GM23338 (cell line): ENCODE measurements around the gene ZNF674. TPM values are rescaled to one million over a fixed set of nuclear protein-coding genes. Genes with fewer than 3 reads are reported as not detected.

Source experiments
- ATAC-seq: fragments of 200-7000 bp; cut with Tn5 transposase; 3 replicates; pipeline ENCODE4 v1.9.1; 2020
- DNase-seq: peaks from one replicate; pipeline ENCODE4 v3.0.0-alpha.2; 2015; ENCODE audit warnings: low spot score
- H2AFZ ChIP-seq: fragments of 200-600 bp; sonication (generic); 2 replicates; pipeline ENCODE4 v1.8.0; 2016; ENCODE audit warnings: antibody characterized with exemption, mild to moderate bottlenecking, moderate library complexity
- H3F3A ChIP-seq: fragments of 200-600 bp; sonication (generic); replicated peaks from 2 replicates; pipeline ENCODE4 v1.8.0; 2017; ENCODE audit warnings: antibody characterized with exemption, mixed run types, low read depth
- H3K27ac ChIP-seq: fragments of 200-600 bp; sonication (generic); 2 replicates; pipeline ENCODE4 v1.6.1; 2016; ENCODE audit warnings: low read depth
- H3K27me3 ChIP-seq: fragments of 200-600 bp; sonication (generic); 2 replicates; pipeline ENCODE4 v1.8.0; 2016; ENCODE audit warnings: mild to moderate bottlenecking, mixed run types, moderate library complexity; ENCODE audit not compliant: insufficient read depth
- H3K36me3 ChIP-seq: fragments of 200-600 bp; sonication (generic); 2 replicates; pipeline ENCODE4 v1.8.0; 2016; ENCODE audit warnings: mild to moderate bottlenecking; ENCODE audit not compliant: insufficient read depth
- H3K4me1 ChIP-seq: fragments of 200-600 bp; sonication (generic); 2 replicates; pipeline ENCODE4 v1.8.0; 2016; ENCODE audit warnings: mild to moderate bottlenecking, moderate library complexity; ENCODE audit not compliant: insufficient read depth
- H3K4me2 ChIP-seq: fragments of 200-600 bp; sonication (generic); 2 replicates; pipeline ENCODE4 v1.7.1; 2017; ENCODE audit warnings: mixed run types
- H3K4me3 ChIP-seq: fragments of 200-600 bp; sonication (generic); 2 replicates; pipeline ENCODE4 v1.6.1; 2016; ENCODE audit warnings: mixed run types
- H3K79me2 ChIP-seq: fragments of 200-600 bp; sonication (generic); replicated peaks from 2 replicates; pipeline ENCODE4 v1.8.0; 2017; ENCODE audit warnings: mild to moderate bottlenecking; ENCODE audit not compliant: insufficient read depth
- H3K9me2 ChIP-seq: fragments of 200-600 bp; sonication (generic); 2 replicates; pipeline ENCODE4 v1.8.0; 2017; ENCODE audit not compliant: insufficient read depth
- H4K20me1 ChIP-seq: fragments of 200-600 bp; sonication (generic); replicated peaks from 2 replicates; pipeline ENCODE4 v1.8.0; 2017; ENCODE audit warnings: mild to moderate bottlenecking; ENCODE audit not compliant: insufficient read depth
- H3K27ac Mint-ChIP-seq: 2 replicates; pipeline ENCODE4 v1.8.0; 2020; ENCODE audit warnings: inconsistent platforms, mild to moderate bottlenecking, moderate library complexity, mixed read lengths
- H3K27me3 Mint-ChIP-seq: 3 replicates; pipeline ENCODE4 v1.8.0; 2022; ENCODE audit warnings: low read depth, mild to moderate bottlenecking, moderate library complexity, mixed read lengths, inconsistent platforms; ENCODE audit not compliant: insufficient read depth, poor library complexity
- H3K36me3 Mint-ChIP-seq: 3 replicates; pipeline ENCODE4 v1.8.0; 2021; ENCODE audit warnings: low read depth, mild to moderate bottlenecking, inconsistent platforms, moderate library complexity, mixed read lengths
- H3K4me1 Mint-ChIP-seq: 3 replicates; pipeline ENCODE4 v1.8.0; 2020; ENCODE audit warnings: mild to moderate bottlenecking, inconsistent platforms, mixed read lengths
- H3K4me3 Mint-ChIP-seq: 3 replicates; pipeline ENCODE4 v1.8.0; 2021; ENCODE audit warnings: moderate library complexity, mild to moderate bottlenecking, inconsistent platforms, mixed read lengths
- H3K9me3 Mint-ChIP-seq: 3 replicates; pipeline ENCODE4 v1.8.0; 2020; ENCODE audit warnings: moderate library complexity, mild to moderate bottlenecking, inconsistent platforms, mixed read lengths
- CREB1 ChIP-seq: fragments of 250-450 bp; sonication (Bioruptor Pico); IDR thresholded peaks from 2 replicates; pipeline ENCODE4 v1.5.0; 2020; ENCODE audit warnings: low read depth, mild to moderate bottlenecking, moderate library complexity
- ETS1 ChIP-seq: IDR thresholded peaks from 2 replicates; pipeline ENCODE4 v1.6.1; 2016; ENCODE audit warnings: antibody characterized with exemption
- EZH2 ChIP-seq: fragments of 200-600 bp; sonication (generic); IDR thresholded peaks from one replicate; pipeline ENCODE4 v1.8.0; 2017; ENCODE audit warnings: antibody characterized with exemption, mild to moderate bottlenecking, low read depth; ENCODE audit not compliant: unreplicated experiment
- EZH2phosphoT487 ChIP-seq: fragments of 200-600 bp; sonication (generic); IDR thresholded peaks from one replicate; pipeline ENCODE4 v1.8.1; 2018; ENCODE audit warnings: antibody characterized with exemption; ENCODE audit not compliant: unreplicated experiment
- JUNB ChIP-seq: IDR thresholded peaks from one replicate; pipeline ENCODE4 v1.6.1; 2016; ENCODE audit warnings: antibody characterized with exemption; ENCODE audit not compliant: unreplicated experiment
- NANOG ChIP-seq: IDR thresholded peaks from 2 replicates; pipeline ENCODE4 v1.6.1; 2016; ENCODE audit warnings: antibody characterized with exemption, borderline replicate concordance
- POLR2AphosphoS5 ChIP-seq: IDR thresholded peaks from 2 replicates; pipeline ENCODE4 v1.6.1; 2016; ENCODE audit warnings: antibody characterized with exemption, low read depth
- REST ChIP-seq: IDR thresholded peaks from one replicate; pipeline ENCODE4 v1.6.1; 2018; ENCODE audit warnings: antibody characterized with exemption; ENCODE audit not compliant: unreplicated experiment
- STAT1 ChIP-seq: IDR thresholded peaks from one replicate; pipeline ENCODE4 v1.6.1; 2016; ENCODE audit warnings: antibody characterized with exemption; ENCODE audit not compliant: unreplicated experiment
- ZNF114 ChIP-seq: fragments of 250-450 bp; sonication (Bioruptor Pico); IDR thresholded peaks from 2 replicates; pipeline ENCODE4 v1.5.0; 2020; ENCODE audit warnings: mild to moderate bottlenecking, moderate library complexity
- ZNF331 ChIP-seq: fragments of 250-450 bp; sonication (Bioruptor Pico); IDR thresholded peaks from 2 replicates; pipeline ENCODE4 v1.5.0; 2020; ENCODE audit warnings: low read depth, mild to moderate bottlenecking, moderate library complexity
- polyA plus RNA-seq: library from polyadenylated mRNA; unstranded; fragments of >200 nt; fragmentation: Nextera tagmentation; extraction: Ambion mirVana; gene quantifications from 2 replicates; pipeline ENCODE4 v1.2.1, GENCODE V29; 2016
- total RNA-seq: library from RNA; depleted of rRNA; stranded (reverse); fragments of >200 nt; shearing (Covaris generic); gene quantifications from 2 replicates; pipeline ENCODE4 v1.2.3, GENCODE V29; 2014
- TF ChIP-seq, protein P1 (sequence below): fragments of 250-450 bp; sonication (Bioruptor Pico); IDR thresholded peaks from 2 replicates; pipeline ENCODE4 v1.5.0; 2020; ENCODE audit warnings: mild to moderate bottlenecking, moderate library complexity
- TF ChIP-seq, protein P2 (sequence below), 2 experiments: fragments of 200-600 bp in 1 of 2; sonication (generic) in 1 of 2; conservative IDR thresholded peaks; 2 replicates each; pipeline versions ENCODE4 v1.5.1 to v1.6.1; 2016 to 2017; ENCODE audit warnings: antibody characterized with exemption in 2 of 2, low read depth in 2 of 2, mild to moderate bottlenecking in 2 of 2, moderate library complexity in 1 of 2

Gene ZNF674
- total and polyA plus RNA-seq, 2 experiments from 2014 or later: 3.0 to 5.5 TPM

- Histone ChIP-seq H3K4me3 (no peak overlapping the region; the same call in 1 of the 2 replicates), H2AFZ (no peak overlapping the region), H3K36me3 (no peaks in the 10 kb centered on the region), H3K27ac (no peak overlapping the region), H3K9me2 (no peaks in the 10 kb centered on the region), H3K27me3 (peaks cover 18% of the 10 kb centered on the region; the same call in 1 of the 2 replicates), H3K4me1 (peaks cover 15% of the 10 kb centered on the region), H4K20me1 (no peaks in the 10 kb centered on the region), H3F3A (no peaks in the 10 kb centered on the region), H3K4me2 (peak overlapping the region; percentile 86; the same call in 1 of the 2 replicates), H3K79me2 (peaks cover 64% of the 10 kb centered on the region)
- Mint-ChIP-seq H3K36me3 (peaks cover 19% of the 10 kb centered on the region), H3K4me3 (peak overlapping the region; percentile 89), H3K27ac (no peak overlapping the region), H3K27me3 (peaks cover 5% of the 10 kb centered on the region), H3K4me1 (peaks cover 26% of the 10 kb centered on the region), H3K9me3 (no peaks in the 10 kb centered on the region)
- DNase-seq: no peak
- TF ChIP-seq EZH2 (no peak), POLR2AphosphoS5 (no peak), ZNF331 (no peak), ETS1 (no peak), EZH2phosphoT487 (no peak), NANOG (no peak), ZNF114 (CRISPR knock-in tag) (no peak), JUNB (no peak), REST (no peak), STAT1 (no peak), CREB1 (CRISPR knock-in tag) (no peak)
- TF ChIP-seq, protein P1, sequence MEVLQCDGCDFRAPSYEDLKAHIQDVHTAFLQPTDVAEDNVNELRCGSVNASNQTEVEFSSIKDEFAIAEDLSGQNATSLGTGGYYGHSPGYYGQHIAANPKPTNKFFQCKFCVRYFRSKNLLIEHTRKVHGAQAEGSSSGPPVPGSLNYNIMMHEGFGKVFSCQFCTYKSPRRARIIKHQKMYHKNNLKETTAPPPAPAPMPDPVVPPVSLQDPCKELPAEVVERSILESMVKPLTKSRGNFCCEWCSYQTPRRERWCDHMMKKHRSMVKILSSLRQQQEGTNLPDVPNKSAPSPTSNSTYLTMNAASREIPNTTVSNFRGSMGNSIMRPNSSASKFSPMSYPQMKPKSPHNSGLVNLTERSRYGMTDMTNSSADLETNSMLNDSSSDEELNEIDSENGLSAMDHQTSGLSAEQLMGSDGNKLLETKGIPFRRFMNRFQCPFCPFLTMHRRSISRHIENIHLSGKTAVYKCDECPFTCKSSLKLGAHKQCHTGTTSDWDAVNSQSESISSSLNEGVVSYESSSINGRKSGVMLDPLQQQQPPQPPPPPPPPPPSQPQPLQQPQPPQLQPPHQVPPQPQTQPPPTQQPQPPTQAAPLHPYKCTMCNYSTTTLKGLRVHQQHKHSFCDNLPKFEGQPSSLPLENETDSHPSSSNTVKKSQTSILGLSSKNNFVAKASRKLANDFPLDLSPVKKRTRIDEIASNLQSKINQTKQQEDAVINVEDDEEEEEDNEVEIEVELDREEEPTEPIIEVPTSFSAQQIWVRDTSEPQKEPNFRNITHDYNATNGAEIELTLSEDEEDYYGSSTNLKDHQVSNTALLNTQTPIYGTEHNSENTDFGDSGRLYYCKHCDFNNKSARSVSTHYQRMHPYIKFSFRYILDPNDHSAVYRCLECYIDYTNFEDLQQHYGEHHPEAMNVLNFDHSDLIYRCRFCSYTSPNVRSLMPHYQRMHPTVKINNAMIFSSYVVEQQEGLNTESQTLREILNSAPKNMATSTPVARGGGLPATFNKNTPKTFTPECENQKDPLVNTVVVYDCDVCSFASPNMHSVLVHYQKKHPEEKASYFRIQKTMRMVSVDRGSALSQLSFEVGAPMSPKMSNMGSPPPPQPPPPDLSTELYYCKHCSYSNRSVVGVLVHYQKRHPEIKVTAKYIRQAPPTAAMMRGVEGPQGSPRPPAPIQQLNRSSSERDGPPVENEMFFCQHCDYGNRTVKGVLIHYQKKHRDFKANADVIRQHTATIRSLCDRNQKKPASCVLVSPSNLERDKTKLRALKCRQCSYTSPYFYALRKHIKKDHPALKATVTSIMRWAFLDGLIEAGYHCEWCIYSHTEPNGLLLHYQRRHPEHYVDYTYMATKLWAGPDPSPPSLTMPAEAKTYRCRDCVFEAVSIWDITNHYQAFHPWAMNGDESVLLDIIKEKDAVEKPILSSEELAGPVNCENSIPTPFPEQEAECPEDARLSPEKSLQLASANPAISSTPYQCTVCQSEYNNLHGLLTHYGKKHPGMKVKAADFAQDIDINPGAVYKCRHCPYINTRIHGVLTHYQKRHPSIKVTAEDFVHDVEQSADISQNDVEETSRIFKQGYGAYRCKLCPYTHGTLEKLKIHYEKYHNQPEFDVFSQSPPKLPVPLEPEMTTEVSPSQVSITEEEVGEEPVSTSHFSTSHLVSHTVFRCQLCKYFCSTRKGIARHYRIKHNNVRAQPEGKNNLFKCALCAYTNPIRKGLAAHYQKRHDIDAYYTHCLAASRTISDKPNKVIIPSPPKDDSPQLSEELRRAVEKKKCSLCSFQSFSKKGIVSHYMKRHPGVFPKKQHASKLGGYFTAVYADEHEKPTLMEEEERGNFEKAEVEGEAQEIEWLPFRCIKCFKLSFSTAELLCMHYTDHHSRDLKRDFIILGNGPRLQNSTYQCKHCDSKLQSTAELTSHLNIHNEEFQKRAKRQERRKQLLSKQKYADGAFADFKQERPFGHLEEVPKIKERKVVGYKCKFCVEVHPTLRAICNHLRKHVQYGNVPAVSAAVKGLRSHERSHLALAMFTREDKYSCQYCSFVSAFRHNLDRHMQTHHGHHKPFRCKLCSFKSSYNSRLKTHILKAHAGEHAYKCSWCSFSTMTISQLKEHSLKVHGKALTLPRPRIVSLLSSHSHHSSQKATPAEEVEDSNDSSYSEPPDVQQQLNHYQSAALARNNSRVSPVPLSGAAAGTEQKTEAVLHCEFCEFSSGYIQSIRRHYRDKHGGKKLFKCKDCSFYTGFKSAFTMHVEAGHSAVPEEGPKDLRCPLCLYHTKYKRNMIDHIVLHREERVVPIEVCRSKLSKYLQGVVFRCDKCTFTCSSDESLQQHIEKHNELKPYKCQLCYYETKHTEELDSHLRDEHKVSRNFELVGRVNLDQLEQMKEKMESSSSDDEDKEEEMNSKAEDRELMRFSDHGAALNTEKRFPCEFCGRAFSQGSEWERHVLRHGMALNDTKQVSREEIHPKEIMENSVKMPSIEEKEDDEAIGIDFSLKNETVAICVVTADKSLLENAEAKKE (CRISPR knock-in tag): no peak
- TF ChIP-seq, protein P2, sequence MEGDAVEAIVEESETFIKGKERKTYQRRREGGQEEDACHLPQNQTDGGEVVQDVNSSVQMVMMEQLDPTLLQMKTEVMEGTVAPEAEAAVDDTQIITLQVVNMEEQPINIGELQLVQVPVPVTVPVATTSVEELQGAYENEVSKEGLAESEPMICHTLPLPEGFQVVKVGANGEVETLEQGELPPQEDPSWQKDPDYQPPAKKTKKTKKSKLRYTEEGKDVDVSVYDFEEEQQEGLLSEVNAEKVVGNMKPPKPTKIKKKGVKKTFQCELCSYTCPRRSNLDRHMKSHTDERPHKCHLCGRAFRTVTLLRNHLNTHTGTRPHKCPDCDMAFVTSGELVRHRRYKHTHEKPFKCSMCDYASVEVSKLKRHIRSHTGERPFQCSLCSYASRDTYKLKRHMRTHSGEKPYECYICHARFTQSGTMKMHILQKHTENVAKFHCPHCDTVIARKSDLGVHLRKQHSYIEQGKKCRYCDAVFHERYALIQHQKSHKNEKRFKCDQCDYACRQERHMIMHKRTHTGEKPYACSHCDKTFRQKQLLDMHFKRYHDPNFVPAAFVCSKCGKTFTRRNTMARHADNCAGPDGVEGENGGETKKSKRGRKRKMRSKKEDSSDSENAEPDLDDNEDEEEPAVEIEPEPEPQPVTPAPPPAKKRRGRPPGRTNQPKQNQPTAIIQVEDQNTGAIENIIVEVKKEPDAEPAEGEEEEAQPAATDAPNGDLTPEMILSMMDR (conservative IDR thresholded peaks at IDR 0.05; ENCODE audit: low read depth in 2 of 2): no peak
- ATAC-seq: no peak
Measured at GRCh38 chrX:46577221-46578005, 32.2 kb upstream of the ZNF674 start.
